Esophagus muscularis mucosa (tissue), 3 donors: ENCODE measurements around the gene CLCF1.

ENCODE experiments used
- POLR2A ChIP-seq: fragments of 450-650 bp; IDR thresholded peaks from one replicate; pipeline ENCODE4 v1.6.1; 2017; ENCODE audit warnings: antibody characterized with exemption, moderate library complexity, mild to moderate bottlenecking, low read depth
- TF ChIP-seq, protein P1 (sequence below), 3 experiments: fragments of 200-600 bp in 2 of 3; fragments of 450-650 bp in 1 of 3; sonication (generic) in 2 of 3; IDR thresholded peaks; one replicate each; pipeline ENCODE4 v1.5.1; 2017 to 2019; ENCODE audit warnings: antibody characterized with exemption in 3 of 3, mild to moderate bottlenecking in 2 of 3, moderate library complexity in 1 of 3

DNA sequence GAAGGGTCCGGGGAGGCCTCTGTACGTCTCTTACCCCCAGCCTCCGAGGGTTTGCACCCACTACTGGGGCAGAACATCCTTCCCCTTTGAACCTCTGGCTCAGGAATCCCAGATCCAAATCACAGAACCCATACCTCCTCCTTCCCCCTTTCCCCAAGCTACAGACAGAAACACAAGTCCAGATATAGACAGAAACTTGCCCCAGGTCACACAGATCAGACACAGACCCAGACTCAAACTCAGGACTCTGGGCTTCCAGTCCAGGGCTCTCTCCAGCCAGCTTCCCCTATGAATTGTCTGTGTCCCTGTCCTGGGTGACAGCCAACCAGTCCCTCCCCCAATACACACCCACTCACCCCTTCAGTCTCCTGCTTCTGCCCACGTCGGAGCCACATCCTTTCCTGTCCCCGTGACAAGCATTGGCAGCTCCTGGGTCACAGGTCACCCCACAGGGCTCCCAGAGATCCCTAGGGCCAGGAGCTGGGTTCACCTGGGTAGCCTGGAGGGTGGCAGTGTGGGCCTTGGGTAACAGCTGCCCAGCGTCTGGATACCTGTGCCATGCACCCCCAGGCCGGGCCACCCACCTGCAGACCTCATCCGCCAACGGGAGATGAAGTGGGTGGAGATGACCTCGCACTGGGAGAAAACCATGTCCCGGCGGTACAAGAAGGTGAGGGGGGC, 31.3 kb upstream of the CLCF1 start:
- no peak for TF ChIP-seq POLR2A
- TF ChIP-seq, protein P1, sequence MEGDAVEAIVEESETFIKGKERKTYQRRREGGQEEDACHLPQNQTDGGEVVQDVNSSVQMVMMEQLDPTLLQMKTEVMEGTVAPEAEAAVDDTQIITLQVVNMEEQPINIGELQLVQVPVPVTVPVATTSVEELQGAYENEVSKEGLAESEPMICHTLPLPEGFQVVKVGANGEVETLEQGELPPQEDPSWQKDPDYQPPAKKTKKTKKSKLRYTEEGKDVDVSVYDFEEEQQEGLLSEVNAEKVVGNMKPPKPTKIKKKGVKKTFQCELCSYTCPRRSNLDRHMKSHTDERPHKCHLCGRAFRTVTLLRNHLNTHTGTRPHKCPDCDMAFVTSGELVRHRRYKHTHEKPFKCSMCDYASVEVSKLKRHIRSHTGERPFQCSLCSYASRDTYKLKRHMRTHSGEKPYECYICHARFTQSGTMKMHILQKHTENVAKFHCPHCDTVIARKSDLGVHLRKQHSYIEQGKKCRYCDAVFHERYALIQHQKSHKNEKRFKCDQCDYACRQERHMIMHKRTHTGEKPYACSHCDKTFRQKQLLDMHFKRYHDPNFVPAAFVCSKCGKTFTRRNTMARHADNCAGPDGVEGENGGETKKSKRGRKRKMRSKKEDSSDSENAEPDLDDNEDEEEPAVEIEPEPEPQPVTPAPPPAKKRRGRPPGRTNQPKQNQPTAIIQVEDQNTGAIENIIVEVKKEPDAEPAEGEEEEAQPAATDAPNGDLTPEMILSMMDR (IDR thresholded peaks at IDR 0.05): no peak
